ENCODE results near the gene HOXB4. TPM values are rescaled to one million over a fixed set of nuclear protein-coding genes. Genes with fewer than 3 reads are reported as not detected.

The HOXB4 gene
- total RNA-seq, 1 donor = 1.7 TPM

DNA sequence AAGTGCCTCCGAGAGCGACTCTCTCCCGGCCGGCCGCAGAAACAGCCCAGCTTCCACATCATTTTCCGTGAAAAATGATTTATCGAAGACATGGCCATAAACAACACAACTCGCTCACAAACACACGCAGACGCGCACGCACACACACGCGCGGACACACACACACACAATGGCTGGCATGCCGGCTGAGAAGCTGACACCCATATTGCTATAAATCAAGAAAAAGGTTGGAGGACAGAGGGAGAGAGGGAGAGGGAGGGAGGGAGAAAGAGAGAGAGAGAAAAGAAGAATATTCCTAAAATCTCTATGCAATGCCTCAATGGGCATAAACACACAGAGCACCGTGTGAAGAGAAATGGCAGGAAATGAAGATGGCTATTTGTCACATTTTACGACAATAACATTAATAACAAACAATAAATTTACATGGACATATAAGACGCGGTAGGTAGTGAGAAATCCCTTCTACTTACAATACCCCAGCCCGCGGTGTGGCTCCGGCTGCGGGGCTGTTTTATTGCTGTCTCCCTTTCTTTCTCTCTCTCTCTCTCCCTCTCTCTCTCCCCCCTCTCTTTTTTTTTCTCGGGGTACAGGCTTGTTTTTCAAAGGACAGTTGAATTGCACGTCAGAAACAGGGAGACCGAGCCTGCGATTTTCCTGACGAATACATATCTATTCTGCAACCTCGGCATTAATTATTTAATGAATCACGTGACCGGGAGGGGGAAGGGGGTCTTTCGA, 9.5 kb downstream of the HOXB4 start:
- H3K4me3 ChIP-seq (ENCODE audit: low read depth, low read length) = no peak overlapping the region
- no peak for DNase-seq (ENCODE audit: low read depth)
- TF ChIP-seq, protein P1, sequence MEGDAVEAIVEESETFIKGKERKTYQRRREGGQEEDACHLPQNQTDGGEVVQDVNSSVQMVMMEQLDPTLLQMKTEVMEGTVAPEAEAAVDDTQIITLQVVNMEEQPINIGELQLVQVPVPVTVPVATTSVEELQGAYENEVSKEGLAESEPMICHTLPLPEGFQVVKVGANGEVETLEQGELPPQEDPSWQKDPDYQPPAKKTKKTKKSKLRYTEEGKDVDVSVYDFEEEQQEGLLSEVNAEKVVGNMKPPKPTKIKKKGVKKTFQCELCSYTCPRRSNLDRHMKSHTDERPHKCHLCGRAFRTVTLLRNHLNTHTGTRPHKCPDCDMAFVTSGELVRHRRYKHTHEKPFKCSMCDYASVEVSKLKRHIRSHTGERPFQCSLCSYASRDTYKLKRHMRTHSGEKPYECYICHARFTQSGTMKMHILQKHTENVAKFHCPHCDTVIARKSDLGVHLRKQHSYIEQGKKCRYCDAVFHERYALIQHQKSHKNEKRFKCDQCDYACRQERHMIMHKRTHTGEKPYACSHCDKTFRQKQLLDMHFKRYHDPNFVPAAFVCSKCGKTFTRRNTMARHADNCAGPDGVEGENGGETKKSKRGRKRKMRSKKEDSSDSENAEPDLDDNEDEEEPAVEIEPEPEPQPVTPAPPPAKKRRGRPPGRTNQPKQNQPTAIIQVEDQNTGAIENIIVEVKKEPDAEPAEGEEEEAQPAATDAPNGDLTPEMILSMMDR (IDR thresholded peaks at IDR 0.05; ENCODE audit: insufficient read depth, low read depth, low read length) = no peak

DNA sequence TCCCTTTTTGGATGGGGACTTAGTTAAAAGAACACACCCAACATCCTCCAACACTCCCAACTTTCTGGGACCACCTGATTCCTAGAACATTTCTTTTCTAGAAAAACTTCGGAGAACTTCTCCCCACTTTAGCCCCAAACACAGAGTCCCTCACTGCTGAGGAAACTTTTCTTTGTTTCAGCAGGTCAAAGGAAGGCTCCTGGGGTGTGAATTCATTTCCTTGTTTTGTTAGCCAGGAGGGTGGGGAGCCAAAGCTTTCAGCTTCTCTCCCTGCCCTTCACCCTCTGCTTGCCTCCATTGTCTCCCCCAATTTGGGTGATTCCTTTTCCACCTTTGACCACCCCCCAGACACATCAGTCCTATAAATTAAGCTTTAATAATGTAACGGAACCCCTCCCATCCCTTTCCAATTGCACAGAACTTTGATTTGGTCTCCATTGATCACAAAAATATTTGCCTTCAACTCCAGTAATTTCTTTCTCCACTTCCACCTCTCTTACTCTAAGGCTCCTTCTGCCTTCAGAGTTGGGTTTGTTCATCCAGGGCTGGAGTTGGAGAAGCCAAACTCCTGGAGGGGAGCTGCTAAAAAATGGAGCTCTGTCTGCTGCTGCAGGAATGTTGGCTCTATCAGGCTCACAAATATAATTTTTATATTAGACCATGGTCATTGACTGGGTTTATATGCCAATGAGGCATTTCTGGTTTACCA, 10.3 kb downstream of the HOXB4 start:
- no peak overlapping the region for H3K4me3 ChIP-seq (ENCODE audit: low read depth, low read length)
- TF ChIP-seq, protein P1 (IDR thresholded peaks at IDR 0.05; ENCODE audit: insufficient read depth, low read depth, low read length) = no peak
- no peak for DNase-seq (ENCODE audit: low read depth)

DNA sequence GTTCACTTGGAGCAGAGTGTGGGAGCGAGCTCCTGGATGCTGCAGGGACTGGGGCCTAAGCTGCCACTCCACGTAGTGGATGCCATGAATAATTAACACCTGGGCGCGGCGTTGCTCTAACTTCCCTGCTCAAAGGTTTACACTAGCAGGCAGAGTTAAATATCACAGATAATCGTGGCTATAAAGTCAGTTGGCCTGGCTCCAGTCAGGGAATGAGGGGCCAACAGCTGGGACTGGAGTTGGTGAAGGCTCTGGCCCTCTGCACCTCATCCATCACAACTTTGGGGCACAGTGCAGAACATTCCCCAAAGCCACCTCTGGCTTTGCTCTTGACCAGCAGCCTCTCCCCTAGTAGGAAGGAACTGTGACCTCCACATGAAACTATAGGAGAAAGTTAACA, 10.9 kb downstream of the HOXB4 start:
- TF ChIP-seq, protein P1 (IDR thresholded peaks at IDR 0.05; ENCODE audit: insufficient read depth, low read depth, low read length) = no peak
- H3K4me3 ChIP-seq (ENCODE audit: low read depth, low read length) = no peak overlapping the region
- DNase-seq (ENCODE audit: low read depth) = no peak

DNA sequence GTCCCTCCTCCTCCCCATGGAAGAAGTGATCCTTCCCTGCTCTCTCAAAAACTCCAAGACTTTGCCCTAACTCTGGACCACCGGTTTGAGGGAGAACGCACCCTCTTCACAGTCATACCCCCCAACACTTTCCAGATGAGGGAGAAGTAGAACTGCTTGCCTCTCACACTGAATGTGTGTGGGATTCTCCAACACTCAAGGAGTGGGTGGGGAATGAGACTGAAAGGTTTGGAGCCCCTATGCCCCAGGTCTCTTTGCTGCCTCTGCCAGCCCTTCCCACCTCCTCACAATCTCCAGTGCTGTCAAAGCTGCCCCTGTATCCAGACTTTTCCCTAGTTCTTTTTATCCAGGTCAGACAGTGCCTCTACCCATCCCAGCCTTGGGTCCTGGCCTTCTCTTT, 11.4 kb downstream of the HOXB4 start:
- H3K4me3 ChIP-seq (ENCODE audit: low read depth, low read length) = no peak overlapping the region
- DNase-seq (ENCODE audit: low read depth) = no peak
- TF ChIP-seq, protein P1 (IDR thresholded peaks at IDR 0.05; ENCODE audit: insufficient read depth, low read depth, low read length) = no peak

DNA sequence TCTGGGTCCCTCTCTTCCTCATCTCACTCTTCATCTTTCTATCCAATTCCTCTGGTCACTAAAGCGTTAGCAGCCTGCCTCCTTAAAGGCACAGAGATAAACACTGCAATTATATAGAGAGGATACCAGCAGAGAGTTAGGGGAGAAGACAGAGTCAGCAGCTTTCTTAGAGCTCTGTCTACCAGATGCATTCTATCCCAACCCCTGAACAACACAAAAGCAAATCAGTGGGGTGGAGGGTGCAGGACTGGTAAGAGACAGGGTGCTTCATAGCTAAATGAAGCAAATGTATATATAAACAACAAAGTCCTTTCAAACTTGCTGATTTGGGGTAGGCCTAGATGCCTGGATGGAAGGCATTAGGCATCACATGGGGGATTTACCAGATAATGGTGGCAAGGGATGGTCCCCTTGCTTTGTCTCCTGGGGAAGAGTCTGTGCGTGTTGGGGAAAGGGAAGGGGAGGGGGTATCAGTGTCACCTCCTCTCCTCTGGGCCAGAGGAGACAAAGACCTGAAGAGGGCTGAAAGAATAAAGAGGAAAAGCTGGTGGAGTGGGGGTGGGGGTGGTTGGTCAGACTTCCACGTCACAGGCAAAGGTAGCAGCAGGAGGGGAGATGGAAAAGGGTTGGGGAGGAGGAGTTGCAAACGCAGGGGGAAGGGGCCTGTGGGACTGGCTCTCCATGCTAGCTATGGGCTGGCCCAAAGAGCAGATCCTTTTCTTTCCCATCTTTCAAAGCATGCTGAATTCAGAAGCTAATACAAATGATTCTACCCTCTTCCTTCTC, 12.0 kb downstream of the HOXB4 start:
- TF ChIP-seq, protein P1 (IDR thresholded peaks at IDR 0.05; ENCODE audit: insufficient read depth, low read depth, low read length) = no peak
- H3K4me3 ChIP-seq (ENCODE audit: low read depth, low read length) = no peak overlapping the region
- DNase-seq (ENCODE audit: low read depth) = no peak

DNA sequence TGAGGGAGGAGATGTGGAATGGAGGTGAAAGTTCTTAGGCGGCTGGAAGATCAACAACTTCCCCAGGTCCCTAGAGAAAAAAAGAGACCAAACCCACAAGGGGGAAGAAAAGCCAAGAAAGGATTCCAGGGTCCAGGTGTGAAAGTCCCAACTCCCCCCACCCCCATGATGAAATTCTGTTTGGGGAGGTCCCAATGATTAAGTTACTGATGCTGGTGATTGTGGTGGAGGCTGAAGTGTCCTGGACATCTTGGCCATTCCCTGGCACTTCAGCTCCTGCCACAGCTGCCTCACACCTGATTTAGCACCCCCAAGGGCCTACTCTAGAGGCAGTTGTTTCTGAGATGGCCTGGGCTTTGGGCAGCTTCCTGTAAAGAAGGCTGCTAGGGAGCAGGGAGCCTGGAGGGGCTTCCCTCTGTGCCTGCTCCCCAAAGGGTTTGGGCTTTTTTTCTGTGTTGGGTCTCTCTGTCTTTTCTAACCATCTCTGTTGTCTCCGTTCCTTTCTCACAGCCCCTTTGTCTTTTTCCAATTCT, 13.1 kb downstream of the HOXB4 start:
- TF ChIP-seq, protein P1 (IDR thresholded peaks at IDR 0.05; ENCODE audit: insufficient read depth, low read depth, low read length) = no peak
- no peak overlapping the region for H3K4me3 ChIP-seq (ENCODE audit: low read depth, low read length)
- DNase-seq (ENCODE audit: low read depth) = no peak
